Right cardiac atrium (tissue), 5 donors: ENCODE data around the gene EXOC2. TPM values are rescaled to one million over a fixed set of nuclear protein-coding genes. Genes with fewer than 3 reads are reported as not detected.

Experiments used
- ATAC-seq, 2 donors: fragments of 200-7000 bp; cut with Tn5 transposase; one replicate each; pipeline versions ENCODE4 v1.8.0 to v1.9.1; 2020; ENCODE audit warnings: moderate library complexity in 2 of 2, mild to moderate bottlenecking in 1 of 2
- DNase-seq, 3 donors: peaks; one replicate each; pipeline ENCODE4 v3.0.0-alpha.2; 2020
- H3K27ac ChIP-seq: one replicate; pipeline ENCODE4 v1.5.1; 2013; ENCODE audit warnings: mild to moderate bottlenecking, low read length, control low read depth, moderate library complexity
- H3K27me3 ChIP-seq: one replicate; pipeline ENCODE4 v1.6.1; 2013; ENCODE audit not compliant: control insufficient read depth, insufficient read depth
- H3K4me1 ChIP-seq: one replicate; pipeline ENCODE4 v1.6.1; 2013; ENCODE audit warnings: low read length; ENCODE audit not compliant: control insufficient read depth, insufficient read depth
- H3K4me3 ChIP-seq: one replicate; pipeline ENCODE4 v1.5.1; 2013; ENCODE audit warnings: low read length, control low read depth
- H3K9me3 ChIP-seq: one replicate; pipeline ENCODE4 v1.6.1; 2013; ENCODE audit warnings: low read length; ENCODE audit not compliant: control insufficient read depth
- WGBS: extraction: QIAGEN DNeasy Blood & Tissue Kit; methylation state at CpG from one replicate; pipeline ENCODE4 v1.1.7; 2013; 5-methylcytosine and 5-hydroxymethylcytosine counted together
- intact Hi-C, 4 donors: fragments of 100-400 bp; cut with DNase I; formaldehyde crosslinking; loops; one replicate each; pipeline versions ENCODE4 v1.11.0 to v1.14.0; 2022 to 2023
- polyA plus RNA-seq: library from polyadenylated mRNA; stranded (reverse); fragments of 200-250 nt; gene quantifications from one replicate; pipeline ENCODE4 v1.2.3, GENCODE V29; 2013
- total RNA-seq, 4 donors: library from RNA; stranded (reverse); fragmentation: NEBNext Ultra II Directional; extraction: Animal tissue kit (Norgen Biotek cat#: 25700); gene quantifications; one replicate each; pipeline ENCODE4 v1.2.1, GENCODE V29; 2021
- donor health status: healthy with polysubstance abuse.
- donor health status: DM: no; HTN: yes; CAD: no.
- donor health status: DM: no; HTN: no; CAD: no.
- donor health status: DM: no; HTN: yes; CAD: no; lungs with severe emphysema.
- donor health status: DM: yes; HTN: yes; CAD: no.

EXOC2 gene
- total and polyA plus RNA-seq, 5 donors: 7.9 to 17.9 (median 14.3) TPM

DNA sequence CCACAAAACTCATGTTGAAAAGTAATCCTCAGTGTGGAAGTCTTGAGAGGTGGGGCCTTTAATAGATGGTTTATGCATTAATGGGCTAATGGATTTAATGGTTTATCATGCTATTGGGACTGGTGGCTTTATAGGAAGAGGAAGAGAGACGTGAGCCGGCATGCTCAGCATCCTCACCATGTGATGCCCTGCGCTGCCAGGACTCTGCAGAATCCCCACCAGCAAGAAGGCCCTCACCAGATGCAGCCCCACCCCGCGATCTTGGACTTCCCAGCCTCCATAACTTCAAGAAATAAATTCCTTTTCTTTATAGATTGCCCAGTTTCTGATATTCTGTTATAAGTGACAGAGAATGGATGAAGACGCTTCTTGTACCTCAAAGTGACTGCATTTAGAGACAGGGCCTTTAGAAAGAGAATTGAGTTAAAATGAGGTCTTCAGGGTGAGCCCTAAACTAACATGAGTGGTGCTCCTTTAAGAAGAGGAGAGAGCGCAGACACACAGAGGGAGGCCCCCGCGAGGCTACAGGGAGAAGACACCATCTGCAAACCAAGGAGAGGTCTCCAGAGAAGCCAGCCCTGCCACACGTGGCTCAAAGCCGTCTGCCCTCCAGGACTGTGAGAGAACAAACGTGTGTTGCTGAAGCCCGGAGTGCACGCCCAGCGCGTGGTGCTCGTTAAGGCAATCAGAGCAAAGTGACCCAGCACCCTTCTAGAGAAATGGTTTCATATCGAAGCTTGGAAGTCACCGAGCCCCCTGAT, 244.5 kb downstream of the EXOC2 start:
- intact Hi-C loops: no loop called here
- no peak for ATAC-seq
- no peaks in the 10 kb centered on the region for H3K9me3 ChIP-seq
- no peaks in the 10 kb centered on the region for H3K4me1 ChIP-seq
- no peak overlapping the region for H3K4me3 ChIP-seq
- no peak for DNase-seq
- H3K27ac ChIP-seq: no peak overlapping the region
- 90% methylated on average over 19 of the region's 19 CpGs for WGBS
- H3K27me3 ChIP-seq: no peaks in the 10 kb centered on the region

DNA sequence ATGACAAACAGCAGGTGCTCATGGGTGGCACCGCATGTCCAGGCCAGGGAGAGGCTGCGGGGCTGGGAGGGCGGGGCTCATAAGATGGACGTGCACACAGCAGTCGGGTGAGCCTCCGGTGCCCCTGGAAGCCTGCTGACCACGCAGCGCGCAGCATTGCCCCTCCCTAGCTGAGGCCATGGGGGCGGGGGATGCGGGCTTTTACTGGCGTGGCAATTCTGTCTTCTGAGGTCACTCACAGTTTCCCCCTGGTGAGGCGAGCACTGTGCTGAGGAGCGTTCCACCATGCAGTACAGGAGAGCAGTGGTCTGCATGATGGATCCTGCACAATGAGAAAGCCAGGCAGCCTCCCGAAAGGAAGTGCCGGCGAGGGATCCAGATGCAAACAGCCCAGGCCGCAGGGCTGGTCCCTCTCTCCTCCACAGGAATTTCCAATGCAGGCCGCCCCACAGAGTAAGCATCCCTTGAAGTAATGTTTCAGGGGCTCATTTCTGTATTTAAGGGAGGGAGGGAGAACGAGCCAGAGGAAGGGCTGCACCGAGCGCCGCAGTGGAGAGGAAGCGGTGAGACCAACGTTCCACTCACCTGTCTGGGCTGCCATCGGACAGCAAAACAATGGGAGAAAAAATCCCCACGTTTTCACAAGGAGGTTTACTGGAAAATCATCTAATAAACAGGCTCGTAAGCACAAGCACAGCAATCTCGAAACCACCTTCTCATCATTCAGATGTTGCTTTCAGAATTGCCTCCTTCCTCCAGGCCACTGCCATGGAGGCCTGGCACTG, 245.4 kb downstream of the EXOC2 start:
- no peak overlapping the region for H3K4me3 ChIP-seq
- DNase-seq: no peak
- H3K27me3 ChIP-seq: no peaks in the 10 kb centered on the region
- no peak overlapping the region for H3K27ac ChIP-seq
- intact Hi-C loops: no loop called here
- H3K9me3 ChIP-seq: no peaks in the 10 kb centered on the region
- WGBS: 85% methylated on average over 29 of the region's 29 CpGs
- H3K4me1 ChIP-seq: no peaks in the 10 kb centered on the region
- no peak for ATAC-seq

- H3K27ac ChIP-seq: no peak overlapping the region
- intact Hi-C loops: no loop called here
- H3K4me1 ChIP-seq: no peaks in the 10 kb centered on the region
- no peak for DNase-seq
- ATAC-seq: no peak
- no peaks in the 10 kb centered on the region for H3K27me3 ChIP-seq
- no peaks in the 10 kb centered on the region for H3K9me3 ChIP-seq
- WGBS: 75% methylated on average over 28 of the region's 28 CpGs
- H3K4me3 ChIP-seq: no peak overlapping the region
These were observed 246.2 kb downstream of the EXOC2 start for GRCh38 chr6:446418-447366.

- Histone ChIP-seq H3K4me1 (no peaks in the 10 kb centered on the region), H3K9me3 (no peaks in the 10 kb centered on the region), H3K27me3 (no peaks in the 10 kb centered on the region), H3K27ac (no peak overlapping the region), H3K4me3 (no peak overlapping the region)
- no peak for DNase-seq
- 71% methylated on average over 11 of the region's 11 CpGs for WGBS
- ATAC-seq: no peak
- intact Hi-C loops: no loop called here
These were observed 247.1 kb downstream of the EXOC2 start for GRCh38 chr6:445571-446417.

DNA sequence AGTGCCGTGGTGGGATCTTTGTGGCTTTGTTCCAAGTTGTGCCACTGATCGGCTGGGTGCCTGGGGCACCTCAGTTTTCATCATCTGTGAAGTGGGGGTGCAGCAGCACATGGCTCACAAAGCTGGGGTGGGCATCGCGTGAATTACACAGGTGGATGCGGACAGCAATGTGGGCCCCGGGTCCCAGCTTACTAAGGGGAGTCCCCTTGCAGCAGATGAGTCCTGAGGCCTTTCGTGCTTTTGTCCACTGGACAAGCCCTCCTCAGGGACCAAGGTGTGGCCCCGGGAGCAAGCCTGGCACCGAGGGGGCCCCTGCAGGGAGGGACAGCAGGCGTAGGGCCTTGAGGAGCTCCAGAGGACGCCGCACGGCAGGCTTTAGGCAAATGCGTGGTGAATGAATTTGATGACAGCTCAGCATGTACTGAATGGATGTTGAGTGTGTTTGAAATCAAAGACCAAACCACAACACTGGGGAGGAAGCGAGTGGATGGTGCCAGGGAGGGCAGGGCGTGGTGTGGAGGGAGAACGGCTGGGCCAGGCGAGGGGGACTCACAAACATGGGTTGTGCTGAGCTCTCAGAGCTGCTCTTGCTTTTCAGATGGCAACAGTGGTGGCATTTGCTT, 248.2 kb downstream of the EXOC2 start:
- intact Hi-C loops: no loop called here
- 71% methylated on average over 18 of the region's 18 CpGs for WGBS
- Histone ChIP-seq H3K9me3 (no peaks in the 10 kb centered on the region), H3K4me1 (no peaks in the 10 kb centered on the region), H3K27me3 (no peaks in the 10 kb centered on the region), H3K27ac (no peak overlapping the region), H3K4me3 (no peak overlapping the region)
- no peak for DNase-seq
- ATAC-seq: no peak

- Histone ChIP-seq H3K27ac (no peak overlapping the region), H3K4me1 (no peaks in the 10 kb centered on the region), H3K4me3 (no peak overlapping the region), H3K27me3 (no peaks in the 10 kb centered on the region), H3K9me3 (no peaks in the 10 kb centered on the region)
- DNase-seq (no peak), ATAC-seq (no peak)
- intact Hi-C loops: no loop called here
- 83% methylated on average over 19 of the region's 19 CpGs for WGBS
These were observed 249.2 kb downstream of the EXOC2 start for GRCh38 chr6:443621-444159.

- WGBS: 79% methylated on average over 12 of the region's 12 CpGs
- no peaks in the 10 kb centered on the region for H3K4me1 ChIP-seq
- no peaks in the 10 kb centered on the region for H3K9me3 ChIP-seq
- no peak overlapping the region for H3K4me3 ChIP-seq
- intact Hi-C loops: no loop called here
- DNase-seq (no peak), ATAC-seq (no peak)
- H3K27me3 ChIP-seq: no peaks in the 10 kb centered on the region
- H3K27ac ChIP-seq: no peak overlapping the region
These were observed 251.6 kb downstream of the EXOC2 start for GRCh38 chr6:441126-441920.

GRCh38 chr6:439641-440167, 253.2 kb downstream of the EXOC2 start:
- Histone ChIP-seq H3K4me3 (no peak overlapping the region), H3K9me3 (no peaks in the 10 kb centered on the region), H3K4me1 (no peaks in the 10 kb centered on the region), H3K27ac (peak overlapping the region; percentile 57), H3K27me3 (no peaks in the 10 kb centered on the region)
- ATAC-seq: peak; percentile 77
- intact Hi-C loops: no loop called here
- DNase-seq: peak in 2 of 3 donors; percentile 42 to 64
- 48% methylated on average over 9 of the region's 9 CpGs for WGBS

DNA sequence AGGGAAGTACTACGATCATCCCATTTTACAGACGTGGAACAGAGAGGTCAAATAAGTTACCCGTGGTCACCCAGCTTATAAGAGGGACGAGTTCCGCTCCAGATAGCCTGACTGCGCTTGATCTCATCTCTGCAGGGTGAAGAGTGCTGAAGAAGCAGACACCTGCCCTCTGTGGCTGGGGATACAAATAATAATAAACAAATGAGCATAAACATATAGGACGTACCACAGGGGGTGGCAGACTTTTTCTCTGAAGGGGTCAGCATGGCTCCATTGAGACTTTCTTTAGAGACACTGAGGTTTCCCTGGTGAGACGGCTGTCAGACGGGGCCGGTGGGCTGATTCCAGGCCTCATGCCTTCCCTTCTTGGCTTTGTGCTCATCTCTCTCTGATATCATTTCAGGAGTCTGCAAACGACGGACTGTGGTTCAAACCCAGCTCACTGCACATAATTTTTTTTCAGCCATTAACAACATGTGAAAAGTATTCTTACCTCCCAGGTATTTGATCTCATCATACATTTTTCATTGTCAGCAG, 254.2 kb downstream of the EXOC2 start:
- ATAC-seq: no peak

More for the DNA sequence above, 254.2 kb downstream of the EXOC2 start:
- Histone ChIP-seq H3K27ac (no peak overlapping the region), H3K27me3 (no peaks in the 10 kb centered on the region), H3K4me3 (no peak overlapping the region), H3K9me3 (no peaks in the 10 kb centered on the region), H3K4me1 (no peaks in the 10 kb centered on the region)
- no peak for DNase-seq
- intact Hi-C loops: no loop called here
- 68% methylated on average over 12 of the region's 12 CpGs for WGBS
